ENCODE measurements around the gene BIRC3.

The BIRC3 gene

DNA sequence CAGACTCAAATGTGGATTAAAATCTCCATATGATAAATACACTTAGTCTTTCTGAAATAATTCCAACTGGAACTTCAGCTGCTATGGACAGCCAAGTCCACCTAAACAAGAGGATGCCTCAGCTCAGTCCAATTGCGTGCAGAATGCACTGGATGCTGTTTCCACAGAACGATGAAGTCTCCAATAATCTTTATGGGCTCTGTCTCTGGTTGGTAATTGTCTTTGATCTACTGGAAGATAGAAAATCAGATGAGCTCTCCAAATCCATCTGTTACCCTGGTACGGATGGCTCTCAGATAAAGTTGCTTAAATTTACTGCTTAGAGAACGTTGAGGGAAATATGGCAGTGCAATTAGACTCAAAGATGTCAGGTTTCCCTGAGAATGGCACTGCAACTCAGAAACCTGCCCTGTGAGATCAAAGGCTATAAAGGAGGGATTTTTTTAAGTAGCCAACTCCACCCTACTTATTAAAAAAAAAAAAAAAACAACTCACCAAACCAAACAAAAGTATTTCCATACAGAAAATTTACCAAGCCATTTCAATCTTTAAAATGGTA, 859 bp upstream of the BIRC3 start:
- H3K4me1 ChIP-seq (ENCODE audit: low read depth, poor library complexity, severe bottlenecking) = peaks cover 64% of the 10 kb centered on the region
- H3K9ac ChIP-seq = peak overlapping the region; percentile 86
- no peaks in the 10 kb centered on the region for H4K20me1 ChIP-seq (ENCODE audit: insufficient read depth)
- TF ChIP-seq, protein P1, sequence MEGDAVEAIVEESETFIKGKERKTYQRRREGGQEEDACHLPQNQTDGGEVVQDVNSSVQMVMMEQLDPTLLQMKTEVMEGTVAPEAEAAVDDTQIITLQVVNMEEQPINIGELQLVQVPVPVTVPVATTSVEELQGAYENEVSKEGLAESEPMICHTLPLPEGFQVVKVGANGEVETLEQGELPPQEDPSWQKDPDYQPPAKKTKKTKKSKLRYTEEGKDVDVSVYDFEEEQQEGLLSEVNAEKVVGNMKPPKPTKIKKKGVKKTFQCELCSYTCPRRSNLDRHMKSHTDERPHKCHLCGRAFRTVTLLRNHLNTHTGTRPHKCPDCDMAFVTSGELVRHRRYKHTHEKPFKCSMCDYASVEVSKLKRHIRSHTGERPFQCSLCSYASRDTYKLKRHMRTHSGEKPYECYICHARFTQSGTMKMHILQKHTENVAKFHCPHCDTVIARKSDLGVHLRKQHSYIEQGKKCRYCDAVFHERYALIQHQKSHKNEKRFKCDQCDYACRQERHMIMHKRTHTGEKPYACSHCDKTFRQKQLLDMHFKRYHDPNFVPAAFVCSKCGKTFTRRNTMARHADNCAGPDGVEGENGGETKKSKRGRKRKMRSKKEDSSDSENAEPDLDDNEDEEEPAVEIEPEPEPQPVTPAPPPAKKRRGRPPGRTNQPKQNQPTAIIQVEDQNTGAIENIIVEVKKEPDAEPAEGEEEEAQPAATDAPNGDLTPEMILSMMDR (conservative IDR thresholded peaks at IDR 0.05; ENCODE audit: low read depth, low read length) = no peak
- no peaks in the 10 kb centered on the region for H3K27me3 ChIP-seq (ENCODE audit: insufficient read depth, low read depth)
- H3K4me2 ChIP-seq = peak overlapping the region; percentile 68
- H3K4me3 ChIP-seq (IDR thresholded peaks at IDR 0.05; ENCODE audit: insufficient read depth, low read depth, low read length) = no peak overlapping the region
- H3K27ac ChIP-seq = peak overlapping the region; percentile 100
- H3K36me3 ChIP-seq (ENCODE audit: insufficient read depth) = no peaks in the 10 kb centered on the region
- peak overlapping the region; percentile 20; the same call in 1 of the 2 replicates for H2AFZ ChIP-seq (ENCODE audit: low read depth)
- H3K79me2 ChIP-seq (ENCODE audit: insufficient read depth, low read depth) = peaks cover 39% of the 10 kb centered on the region

DNA sequence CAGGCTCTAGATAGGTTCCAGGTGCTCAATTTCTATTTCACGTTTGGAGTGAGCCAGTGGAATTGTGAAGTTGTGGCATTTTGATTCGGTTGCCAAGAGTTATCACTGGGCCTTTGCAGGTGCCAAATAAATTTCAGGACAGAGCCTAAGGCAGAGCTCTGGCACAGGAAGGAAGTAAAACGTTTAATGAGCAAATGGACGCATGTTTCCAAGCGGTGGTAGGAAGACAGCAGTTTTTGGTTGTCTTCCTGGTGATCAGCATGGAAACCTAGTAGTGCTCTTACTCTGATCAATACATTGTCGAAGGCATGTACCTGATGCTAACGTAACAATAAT, 452 bp downstream of the BIRC3 start:
- no peaks in the 10 kb centered on the region for H4K20me1 ChIP-seq (ENCODE audit: insufficient read depth)
- H3K9ac ChIP-seq = peak overlapping the region; percentile 86
- peaks cover 50% of the 10 kb centered on the region for H3K79me2 ChIP-seq (ENCODE audit: insufficient read depth, low read depth)
- H3K27ac ChIP-seq = peak overlapping the region; percentile 100
- TF ChIP-seq, protein P1 (conservative IDR thresholded peaks at IDR 0.05; ENCODE audit: low read depth, low read length) = no peak
- H3K4me1 ChIP-seq (ENCODE audit: low read depth, poor library complexity, severe bottlenecking) = peaks cover 68% of the 10 kb centered on the region
- H3K4me2 ChIP-seq = peak overlapping the region; percentile 72
- H3K27me3 ChIP-seq (ENCODE audit: insufficient read depth, low read depth) = no peaks in the 10 kb centered on the region
- H3K36me3 ChIP-seq (ENCODE audit: insufficient read depth) = 0 out of 2 replicates have a peak, but pooled peaks cover 3% of the 10 kb centered on the region
- H3K4me3 ChIP-seq (IDR thresholded peaks at IDR 0.05; ENCODE audit: insufficient read depth, low read depth, low read length) = no peak overlapping the region
- peak overlapping the region; percentile 4; the same call in 1 of the 2 replicates for H2AFZ ChIP-seq (ENCODE audit: low read depth)

DNA sequence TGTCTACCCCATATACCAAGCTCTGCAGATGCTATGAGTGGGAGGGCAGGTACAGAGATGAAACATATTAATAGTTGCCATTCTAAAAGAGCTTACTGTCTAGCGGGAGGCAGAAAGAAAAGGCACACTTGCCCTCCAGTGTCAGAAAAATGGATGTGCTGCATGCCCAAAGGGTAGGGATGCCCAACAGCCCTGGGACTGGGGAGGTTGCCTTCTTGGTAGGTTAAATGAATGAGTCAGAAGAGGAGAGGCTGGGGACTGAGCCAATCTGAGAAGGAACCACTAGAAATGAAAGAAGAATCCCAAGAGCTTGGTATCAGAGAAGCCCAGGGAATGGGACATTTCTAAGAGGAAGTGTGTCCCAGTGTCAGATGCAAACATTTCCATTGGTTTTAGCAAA, 1.2 kb downstream of the BIRC3 start:
- Histone ChIP-seq H2AFZ (ENCODE audit: low read depth) (no peak overlapping the region), H3K4me3 (IDR thresholded peaks at IDR 0.05; ENCODE audit: insufficient read depth, low read depth, low read length) (no peak overlapping the region), H4K20me1 (ENCODE audit: insufficient read depth) (no peaks in the 10 kb centered on the region), H3K4me2 (peak overlapping the region; percentile 72; the same call in 1 of the 2 replicates), H3K27ac (peak overlapping the region; percentile 100), H3K27me3 (ENCODE audit: insufficient read depth, low read depth) (no peaks in the 10 kb centered on the region), H3K79me2 (ENCODE audit: insufficient read depth, low read depth) (peaks cover 57% of the 10 kb centered on the region), H3K36me3 (ENCODE audit: insufficient read depth) (0 out of 2 replicates have a peak, but pooled peaks cover 3% of the 10 kb centered on the region), H3K9ac (peak overlapping the region; percentile 86), H3K4me1 (ENCODE audit: low read depth, poor library complexity, severe bottlenecking) (peaks cover 68% of the 10 kb centered on the region)
- TF ChIP-seq, protein P1 (conservative IDR thresholded peaks at IDR 0.05; ENCODE audit: low read depth, low read length) = no peak

DNA sequence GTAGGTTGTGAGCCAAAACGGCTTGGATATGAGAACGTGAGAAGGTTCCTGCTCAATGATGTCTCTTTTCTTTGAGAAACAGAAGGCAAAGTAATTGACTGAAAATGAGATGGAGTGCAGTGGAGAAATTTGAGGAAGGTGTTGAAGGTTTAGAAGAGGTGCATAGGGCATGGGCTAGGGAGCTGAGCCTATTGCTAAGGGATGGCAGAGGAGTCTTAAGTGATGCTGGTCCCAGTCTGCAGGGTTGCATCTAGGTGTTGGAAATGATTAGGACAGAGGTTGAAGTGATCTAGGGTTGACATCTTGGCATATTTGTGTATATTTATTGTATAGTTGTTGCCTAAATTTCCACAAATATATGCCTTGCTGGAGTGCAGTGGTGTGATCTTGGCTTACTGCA, 2.3 kb downstream of the BIRC3 start:
- Histone ChIP-seq H3K9ac (peak overlapping the region; percentile 86), H4K20me1 (ENCODE audit: insufficient read depth) (no peaks in the 10 kb centered on the region), H3K4me2 (peak overlapping the region; percentile 72), H3K4me3 (IDR thresholded peaks at IDR 0.05; ENCODE audit: insufficient read depth, low read depth, low read length) (no peak overlapping the region), H3K79me2 (ENCODE audit: insufficient read depth, low read depth) (peaks cover 67% of the 10 kb centered on the region), H2AFZ (ENCODE audit: low read depth) (no peak overlapping the region), H3K4me1 (ENCODE audit: low read depth, poor library complexity, severe bottlenecking) (peaks cover 66% of the 10 kb centered on the region), H3K27me3 (ENCODE audit: insufficient read depth, low read depth) (no peaks in the 10 kb centered on the region), H3K27ac (peak overlapping the region; percentile 100), H3K36me3 (ENCODE audit: insufficient read depth) (0 out of 2 replicates have a peak, but pooled peaks cover 3% of the 10 kb centered on the region)
- TF ChIP-seq, protein P1 (conservative IDR thresholded peaks at IDR 0.05; ENCODE audit: low read depth, low read length) = no peak

All from KMS-11 (cell line).